H1 (cell line): Measurements from ENCODE around the gene SLC25A3. TPM values are rescaled to one million over a fixed set of nuclear protein-coding genes. Genes with fewer than 3 reads are reported as not detected.

Source experiments
- CTCF ChIA-PET: fragments of 300-600 bp; sonication (Branson Sonifier 250); formaldehyde crosslinking; loops from one replicate; lab custom pipeline; 2021; ENCODE audit not compliant: partially characterized antibody; lab: Charles Lee
- POLR2A ChIA-PET: fragments of 300-600 bp; sonication (Branson Sonifier 250); formaldehyde crosslinking; loops from one replicate; lab custom pipeline; 2021; ENCODE audit warnings: inconsistent platforms; ENCODE audit not compliant: partially characterized antibody; lab: Charles Lee
- DNase-seq, 2 experiments: peaks; one replicate each; pipeline versions ENCODE4 v3.0.0 to v3.0.0-alpha.2; 2010 to 2022; ENCODE audit warnings: low spot score in 2 of 2, low read depth in 1 of 2, mixed read lengths in 1 of 2
- FAIRE-seq: peaks from 2 replicates; lab custom pipeline; 2011; peaks lifted over from hg19 to GRCh38; lab: Jason Lieb, UNC
- H2AFZ ChIP-seq: 2 replicates; pipeline ENCODE4 v1.8.1; 2012; ENCODE audit warnings: low read length, inconsistent platforms
- H2AK5ac ChIP-seq: 2 replicates; pipeline ENCODE4 v1.6.1; 2013; ENCODE audit warnings: low read depth, low read length
- H2BK120ac ChIP-seq: replicated peaks from 2 replicates; pipeline ENCODE3; 2013; ENCODE audit warnings: low read depth, low read length, inconsistent platforms
- H2BK12ac ChIP-seq: 2 replicates; pipeline ENCODE4 v1.6.1; 2013; ENCODE audit warnings: low read depth, low read length
- H2BK15ac ChIP-seq: 2 replicates; pipeline ENCODE4 v1.6.1; 2013; ENCODE audit warnings: low read length
- H2BK20ac ChIP-seq: 2 replicates; pipeline ENCODE4 v1.6.1; 2013; ENCODE audit warnings: low read length
- H2BK5ac ChIP-seq: 2 replicates; pipeline ENCODE4 v1.6.1; 2013; ENCODE audit warnings: low read depth, low read length
- H3K14ac ChIP-seq: 2 replicates; pipeline ENCODE4 v1.6.1; 2013; ENCODE audit warnings: inconsistent platforms; ENCODE audit not compliant: insufficient read length
- H3K18ac ChIP-seq: 2 replicates; pipeline ENCODE4 v1.6.1; 2013; ENCODE audit warnings: low read length; ENCODE audit errors: extremely low read depth
- H3K23ac ChIP-seq: 2 replicates; pipeline ENCODE4 v1.6.1; 2013; ENCODE audit warnings: inconsistent platforms; ENCODE audit not compliant: insufficient read length
- H3K23me2 ChIP-seq: 2 replicates; pipeline ENCODE4 v1.6.1; 2013; ENCODE audit warnings: low read depth, low read length
- H3K27ac ChIP-seq: 2 replicates; pipeline ENCODE4 v1.6.1; 2011; ENCODE audit warnings: low read depth, low read length, inconsistent platforms
- H3K27me3 ChIP-seq, 4 experiments: replicated peaks in 1 of 4; 1 replicate in 1 of 4; 2 replicates in 3 of 4; pipeline versions ENCODE4 v1.6.1 to v1.8.1; 2011 to 2013; ENCODE audit warnings: low read length in 3 of 4, mild to moderate bottlenecking in 3 of 4, inconsistent platforms in 2 of 4, mixed read lengths in 2 of 4, moderate library complexity in 1 of 4; ENCODE audit not compliant: control insufficient read depth in 3 of 4, insufficient read depth in 3 of 4; ENCODE audit errors: extremely low read depth in 1 of 4
- H3K36me3 ChIP-seq, 4 experiments: 2 replicates each; pipeline versions ENCODE4 v1.6.1 to v1.8.1; 2011 to 2013; ENCODE audit warnings: mild to moderate bottlenecking in 4 of 4, low read length in 3 of 4, moderate library complexity in 2 of 4, control low read depth in 1 of 4, inconsistent platforms in 1 of 4; ENCODE audit not compliant: insufficient read depth in 4 of 4, control insufficient read depth in 2 of 4
- H3K4ac ChIP-seq: replicated peaks from 2 replicates; pipeline ENCODE3; 2013; ENCODE audit warnings: low read length, low read depth, mixed read lengths, inconsistent platforms; ENCODE audit not compliant: insufficient read length
- H3K4me1 ChIP-seq, 4 experiments: replicated peaks in 1 of 4; 1 replicate in 1 of 4; 2 replicates in 3 of 4; pipeline versions ENCODE4 v1.6.1 to v1.8.1; 2011 to 2013; ENCODE audit warnings: low read length in 3 of 4, inconsistent platforms in 2 of 4, mixed read lengths in 1 of 4; ENCODE audit not compliant: insufficient read depth in 4 of 4, control insufficient read depth in 3 of 4
- H3K4me2 ChIP-seq, 2 experiments: 2 replicates each; pipeline versions ENCODE4 v1.6.1 to v1.8.1; 2011 to 2013; ENCODE audit warnings: low read depth in 2 of 2, low read length in 2 of 2, control low read depth in 1 of 2, inconsistent platforms in 1 of 2, mild to moderate bottlenecking in 1 of 2; ENCODE audit not compliant: insufficient read depth in 1 of 2
- H3K4me3 ChIP-seq, 4 experiments: fragments of 200-600, 300-600 bp in 1 of 4; sonication (generic), shearing (Covaris generic), sonication (Bioruptor Twin) in 1 of 4; 2 replicates each; pipeline versions ENCODE4 v1.5.1 to v1.8.1; 2011 to 2016; ENCODE audit warnings: low read length in 4 of 4, low read depth in 3 of 4, control low read depth in 2 of 4, inconsistent platforms in 2 of 4, mild to moderate bottlenecking in 2 of 4, mixed read lengths in 1 of 4, moderate library complexity in 1 of 4; ENCODE audit not compliant: insufficient read depth in 2 of 4; ENCODE audit errors: extremely low read depth in 1 of 4
- H3K56ac ChIP-seq: replicated peaks from 2 replicates; pipeline ENCODE3; 2013; ENCODE audit warnings: low read depth, mild to moderate bottlenecking, mixed read lengths, low read length, inconsistent platforms; ENCODE audit not compliant: insufficient read length
- H3K79me1 ChIP-seq: 2 replicates; pipeline ENCODE4 v1.6.1; 2013; ENCODE audit warnings: low read depth, low read length, control low read depth
- H3K79me2 ChIP-seq, 2 experiments: 2 replicates each; pipeline versions ENCODE4 v1.6.1 to v1.8.1; 2012 to 2013; ENCODE audit warnings: low read length in 2 of 2, mild to moderate bottlenecking in 2 of 2, inconsistent platforms in 1 of 2; ENCODE audit not compliant: insufficient read depth in 2 of 2, control insufficient read depth in 1 of 2
- H3K9ac ChIP-seq, 4 experiments: replicated peaks in 1 of 4; 1 replicate in 1 of 4; 2 replicates in 3 of 4; pipeline versions ENCODE4 v1.6.1 to v1.8.1; 2011 to 2013; ENCODE audit warnings: low read depth in 3 of 4, low read length in 3 of 4, control low read depth in 2 of 4, mild to moderate bottlenecking in 2 of 4, moderate library complexity in 2 of 4, inconsistent platforms in 1 of 4; ENCODE audit errors: extremely low read depth in 1 of 4
- H3K9me3 ChIP-seq, 2 experiments: 2 replicates each; pipeline versions ENCODE4 v1.6.1 to v1.8.1; 2012 to 2013; ENCODE audit warnings: mild to moderate bottlenecking in 2 of 2, moderate library complexity in 2 of 2, control low read depth in 1 of 2, inconsistent platforms in 1 of 2, low read depth in 1 of 2, low read length in 1 of 2, mixed read lengths in 1 of 2; ENCODE audit not compliant: insufficient read depth in 2 of 2
- H4K20me1 ChIP-seq, 2 experiments: replicated peaks in 1 of 2; 2 replicates each; pipeline versions ENCODE3 to v1.8.1; 2011 to 2013; ENCODE audit warnings: inconsistent platforms in 2 of 2, low read length in 2 of 2, mild to moderate bottlenecking in 1 of 2; ENCODE audit not compliant: insufficient read depth in 2 of 2, control insufficient read depth in 1 of 2
- H4K5ac ChIP-seq: 2 replicates; pipeline ENCODE4 v1.6.1; 2013; ENCODE audit warnings: low read length, low read depth, mixed read lengths, inconsistent platforms; ENCODE audit not compliant: insufficient read length
- H4K8ac ChIP-seq: 2 replicates; pipeline ENCODE4 v1.8.0; 2013; ENCODE audit warnings: mild to moderate bottlenecking, moderate library complexity, low read length, inconsistent platforms; ENCODE audit not compliant: insufficient read depth; ENCODE audit errors: extremely low read depth
- H4K91ac ChIP-seq: replicated peaks from 2 replicates; pipeline ENCODE3; 2013; ENCODE audit warnings: low read length, mixed read lengths, inconsistent platforms; ENCODE audit not compliant: insufficient read length
- CREB1 ChIP-seq: IDR thresholded peaks from 2 replicates; pipeline ENCODE4 v1.6.1; 2012; ENCODE audit warnings: inconsistent platforms
- CTBP2 ChIP-seq: IDR thresholded peaks from 2 replicates; pipeline ENCODE4 v1.7.0; 2011; ENCODE audit warnings: borderline replicate concordance, mild to moderate bottlenecking, moderate library complexity, mixed read lengths, low read length; ENCODE audit not compliant: insufficient read depth, insufficient read length
- EZH2 ChIP-seq: fragments of 200-600 bp; sonication (generic); IDR thresholded peaks from 2 replicates; pipeline ENCODE4 v1.7.1; 2012; ENCODE audit warnings: low read depth, mild to moderate bottlenecking, moderate library complexity, low read length, inconsistent platforms; ENCODE audit not compliant: severe bottlenecking
- GABPA ChIP-seq: IDR thresholded peaks from 2 replicates; pipeline ENCODE4 v1.6.1; 2011; ENCODE audit warnings: mild to moderate bottlenecking, low read length, moderate library complexity, borderline replicate concordance; ENCODE audit not compliant: insufficient read depth
- RXRA ChIP-seq: IDR thresholded peaks from 2 replicates; pipeline ENCODE4 v1.6.1; 2011; ENCODE audit warnings: low read depth, mild to moderate bottlenecking, low read length, moderate library complexity; ENCODE audit not compliant: insufficient read depth
- SP1 ChIP-seq: IDR thresholded peaks from 2 replicates; pipeline ENCODE4 v1.6.1; 2011; ENCODE audit warnings: low read depth, low read length
- SRF ChIP-seq: IDR thresholded peaks from 2 replicates; pipeline ENCODE4 v1.6.1; 2011; ENCODE audit warnings: mild to moderate bottlenecking, low read depth, low read length, moderate library complexity
- TAF7 ChIP-seq: optimal IDR thresholded peaks from 2 replicates; pipeline ENCODE3; 2011; ENCODE audit warnings: low read depth, mild to moderate bottlenecking, inconsistent platforms, low read length, moderate library complexity, borderline replicate concordance
- WGBS, 2 experiments: shearing (Covaris generic) in 1 of 2; methylation state at CpG; one replicate each; pipeline versions ENCODE4 v1.1.6 to v1.1.7; 2013 to 2015; ENCODE audit warnings: low lambda C conversion rate in 2 of 2, mixed read lengths in 2 of 2, inconsistent platforms in 1 of 2, low coverage in 1 of 2, missing lambda C conversion rate in 1 of 2; ENCODE audit not compliant: insufficient replicate concordance in 2 of 2, insufficient coverage in 1 of 2, insufficient read length in 1 of 2; ENCODE audit errors: extremely low coverage in 1 of 2, missing lambda C conversion rate in 1 of 2; 5-methylcytosine and 5-hydroxymethylcytosine counted together
- polyA plus RNA-seq, 7 experiments: library from polyadenylated mRNA; depleted of rRNA in 3 of 7; stranded (reverse) in 5 of 7; unstranded in 2 of 7; fragments of >200 nt in 5 of 7; fragments of 200-250 nt in 2 of 7; gene quantifications; 1 replicate in 5 of 7; 2 replicates in 1 of 7; 4 replicates in 1 of 7; pipeline versions ENCODE4 v1.2.1 to v1.2.3, GENCODE V29; 2011 to 2013; ENCODE audit warnings: missing spikeins in 2 of 7, mixed read lengths in 2 of 7
- total RNA-seq: library from RNA; stranded (reverse); fragmentation: NEBNext Ultra II Directional; extraction: Animal tissue kit (Norgen Biotek cat#: 25700); gene quantifications from 2 replicates; pipeline ENCODE4 v1.2.1, GENCODE V29; 2021

SLC25A3 gene
- total and polyA plus RNA-seq, 2 of the 8 experiments (the other 6 are each of a cell fraction or from before 2014, with no cell fraction given): 702 to 709 TPM

DNA sequence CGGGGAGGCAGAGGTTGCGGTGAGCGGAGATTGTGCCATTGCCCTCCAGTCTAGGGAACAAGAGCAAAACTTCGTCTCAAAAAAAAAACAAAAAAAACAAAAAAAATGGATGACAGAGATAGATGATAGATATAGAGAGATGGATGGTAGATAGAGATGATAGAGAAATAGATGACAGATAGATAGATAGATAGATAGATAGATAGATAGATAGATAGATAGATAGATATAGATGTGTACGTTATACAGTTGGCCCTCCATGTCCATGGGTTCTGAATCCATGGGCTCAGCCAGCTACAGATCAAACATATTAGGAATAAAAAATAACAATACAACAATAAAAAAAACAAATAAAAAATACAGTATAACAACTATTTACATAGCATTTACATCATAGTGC lies 12.8 kb upstream of the SLC25A3 start:
- no peak overlapping the region for H4K5ac ChIP-seq
- no peaks in the 10 kb centered on the region; the same call in 1 of the 2 replicates for H3K23me2 ChIP-seq
- H2BK20ac ChIP-seq: no peak overlapping the region
- no peak overlapping the region for H2BK120ac ChIP-seq
- H4K91ac ChIP-seq: no peak overlapping the region
- no peak overlapping the region for H3K27ac ChIP-seq
- DNase-seq: no peak
- H3K4me3 ChIP-seq: no peak overlapping the region
- no peak for FAIRE-seq
- ChIA-PET CTCF (interaction anchor here (0.9 to 1.3 kb wide), 3 partner anchors 8 to 14 kb away, joined by 3 to 4 read pairs (median 3); no protein-coding TSS in a partner anchor), POLR2A (interaction anchor here (0.8 kb wide), 1 partner anchor 12 kb away, joined by 3 read pairs; no protein-coding TSS in a partner anchor)
- H3K9me3 ChIP-seq: no peaks in the 10 kb centered on the region
- no peak overlapping the region for H3K14ac ChIP-seq
- no peak overlapping the region for H3K9ac ChIP-seq
- H3K36me3 ChIP-seq: no peaks in the 10 kb centered on the region
- no peaks in the 10 kb centered on the region for H3K79me2 ChIP-seq
- no peak overlapping the region for H4K8ac ChIP-seq
- no peak overlapping the region for H2AFZ ChIP-seq
- no peak overlapping the region for H3K4me2 ChIP-seq
- no peaks in the 10 kb centered on the region for H4K20me1 ChIP-seq
- no peak overlapping the region for H3K56ac ChIP-seq
- WGBS, 2 experiments: 94% methylated on average over 5 of the region's 5 CpGs; no CpG with 5 or more reads in 1 of the 2 experiments
- no peak overlapping the region for H3K18ac ChIP-seq
- no peak overlapping the region for H3K4ac ChIP-seq
- no peak overlapping the region for H2BK5ac ChIP-seq
- no peaks in the 10 kb centered on the region for H3K4me1 ChIP-seq
- H3K79me1 ChIP-seq: no peaks in the 10 kb centered on the region
- H2BK15ac ChIP-seq: no peak overlapping the region
- no peak overlapping the region for H2AK5ac ChIP-seq
- H2BK12ac ChIP-seq: no peak overlapping the region
- H3K23ac ChIP-seq: no peak overlapping the region
- no peaks in the 10 kb centered on the region for H3K27me3 ChIP-seq
- TF ChIP-seq GABPA (no peak), EZH2 (no peak), CREB1 (no peak), RXRA (no peak), SRF (no peak), SP1 (no peak), TAF7 (no peak), CTBP2 (no peak)
